ENCODE results near the gene LIPC.

Gene LIPC

DNA sequence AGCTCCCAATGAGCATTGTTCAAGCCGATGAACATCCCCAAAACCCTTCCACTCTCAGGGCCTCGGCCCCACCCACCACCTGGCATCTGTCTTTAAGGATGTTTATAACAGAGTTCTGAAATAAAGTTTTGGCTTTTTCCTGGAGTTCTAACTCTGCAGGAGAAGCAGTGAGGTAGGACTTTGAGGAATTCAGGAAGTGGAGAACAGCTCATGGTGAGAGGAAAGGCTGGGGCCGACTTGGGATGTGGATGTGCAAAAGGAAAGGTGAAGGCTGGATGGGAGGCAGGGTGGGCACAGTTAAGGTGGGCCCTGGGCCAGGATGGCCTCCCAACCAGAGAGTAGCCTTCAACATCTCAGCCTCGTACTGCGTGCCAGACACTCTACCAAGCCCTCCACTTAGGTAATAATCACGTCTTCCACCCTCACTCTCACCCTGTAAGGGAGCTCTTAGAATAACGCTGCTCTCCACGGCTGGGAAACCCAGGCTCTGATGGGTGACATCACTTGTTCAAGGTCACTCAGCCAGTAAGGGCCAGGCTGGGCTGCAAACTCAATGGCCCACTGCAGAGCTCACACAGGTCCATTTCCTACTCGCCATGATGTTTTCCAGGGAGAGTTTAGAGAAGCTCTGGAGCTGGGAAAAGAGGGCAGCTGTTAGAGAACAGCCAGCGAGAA is 28.5 kb downstream of the LIPC start:
- no peak for DNase-seq

DNA sequence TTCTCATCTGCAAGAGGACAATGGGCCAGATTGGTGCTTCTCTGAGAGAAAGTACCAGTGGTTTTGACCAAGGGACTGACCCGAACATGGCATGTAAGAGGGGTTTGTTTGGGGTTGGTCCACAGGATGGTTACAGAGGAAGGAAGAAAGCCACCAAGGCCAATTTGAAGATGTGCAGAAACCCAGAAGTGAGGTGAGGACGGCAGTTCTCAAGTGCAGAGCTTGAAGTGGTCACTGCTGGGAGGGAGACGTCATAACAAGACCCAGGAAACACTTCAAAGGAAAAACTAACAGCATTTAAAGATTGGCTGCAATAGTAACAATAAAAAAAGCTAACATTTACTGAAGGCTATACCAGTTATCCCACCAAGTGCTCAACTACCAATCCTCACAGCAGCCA is 29.1 kb downstream of the LIPC start:
- no peak for DNase-seq

GRCh38 chr15:58462547-58462946 is 30.8 kb downstream of the LIPC start:
- DNase-seq, result no peak

- no peak for DNase-seq
Measured at GRCh38 chr15:58462973-58463663, 31.3 kb downstream of the LIPC start.

- DNase-seq, result no peak
Measured at GRCh38 chr15:58463815-58464650, 32.2 kb downstream of the LIPC start.

DNA sequence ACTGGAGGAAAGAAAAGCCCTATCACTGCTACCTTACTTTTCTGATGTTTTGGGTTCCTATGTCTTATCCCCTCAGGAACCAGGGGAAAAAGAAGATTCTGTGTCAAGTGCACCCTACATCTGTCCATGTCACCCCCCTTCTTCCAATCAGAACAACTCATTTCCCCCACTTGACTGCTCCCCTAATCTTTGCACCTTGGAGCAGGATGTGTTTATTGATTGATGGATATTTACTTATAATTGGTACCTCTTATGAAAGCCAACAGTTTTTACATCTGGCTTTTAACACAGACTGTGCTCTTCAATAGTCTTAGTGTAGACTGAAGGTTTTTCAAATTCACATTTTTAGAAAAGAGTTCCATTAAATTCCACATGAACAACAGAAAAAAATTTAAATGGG is 33.3 kb downstream of the LIPC start:
- DNase-seq, result no peak

DNA sequence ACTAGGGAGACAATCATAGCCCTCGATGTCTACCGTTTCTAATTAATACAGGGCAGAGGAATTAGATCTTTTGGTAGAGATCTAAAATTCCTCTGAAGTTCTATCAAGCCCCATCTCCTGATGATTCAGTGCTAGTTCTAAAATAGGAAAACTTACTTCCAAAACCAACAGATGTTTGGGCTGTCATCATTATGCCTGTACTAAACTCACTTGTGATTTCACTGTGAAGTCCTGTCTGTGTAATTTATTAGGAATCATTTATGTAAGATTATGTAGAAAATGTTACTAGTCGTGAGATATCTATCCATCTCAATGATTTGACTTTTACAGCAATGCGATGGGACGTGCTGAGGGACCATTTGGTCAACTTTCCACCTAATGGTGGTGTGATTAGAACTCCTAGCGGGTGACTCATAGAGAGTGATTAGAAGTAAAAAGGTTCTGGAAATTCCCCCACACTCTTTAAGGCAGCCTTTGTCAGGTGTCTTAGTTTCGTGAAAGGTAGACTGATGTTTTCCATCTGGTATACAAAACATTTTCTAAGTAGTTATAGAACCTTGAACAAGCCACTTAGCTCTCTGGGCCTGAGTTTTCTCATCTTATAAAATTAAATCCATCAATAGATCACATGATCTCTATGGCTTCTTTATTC is 34.2 kb downstream of the LIPC start:
- no peak for DNase-seq

GRCh38 chr15:58466566-58466965 is 34.8 kb downstream of the LIPC start:
- DNase-seq, result no peak

GRCh38 chr15:58467121-58467721 is 35.4 kb downstream of the LIPC start:
- DNase-seq, result peak; percentile 49 to 84

DNA sequence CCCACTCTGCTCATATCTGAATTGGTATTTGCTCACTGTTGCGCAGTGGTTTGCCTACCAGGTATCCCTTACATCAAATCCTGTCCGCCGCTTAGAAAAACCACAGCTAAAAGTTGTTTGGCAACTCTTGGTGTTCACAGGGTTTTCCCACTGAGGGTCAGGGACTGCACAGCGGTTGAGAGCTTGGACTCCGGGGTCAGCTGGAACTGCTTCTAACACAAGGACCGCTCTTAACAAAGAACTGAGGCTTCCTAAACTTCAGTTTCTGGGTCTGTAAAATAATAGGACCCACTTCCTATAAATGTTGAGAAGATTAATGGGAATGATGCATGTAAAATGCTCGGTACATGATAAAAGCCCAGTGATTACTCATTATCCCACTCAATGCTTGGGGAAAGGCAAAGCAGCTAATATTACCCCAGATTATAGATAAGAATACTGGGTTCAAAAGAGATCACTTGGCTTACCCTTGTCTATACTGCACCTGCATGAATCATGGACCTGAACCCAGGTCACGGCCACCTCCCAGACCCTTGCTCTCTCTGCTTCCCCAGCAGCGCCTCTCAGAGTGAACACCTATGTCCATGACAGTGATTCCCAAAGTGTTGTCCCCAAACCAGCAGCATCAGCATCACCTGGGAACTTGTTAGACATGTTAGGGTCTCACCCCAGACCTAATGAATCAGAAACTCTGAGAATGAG is 36.1 kb downstream of the LIPC start:
- DNase-seq, result no peak

DNA sequence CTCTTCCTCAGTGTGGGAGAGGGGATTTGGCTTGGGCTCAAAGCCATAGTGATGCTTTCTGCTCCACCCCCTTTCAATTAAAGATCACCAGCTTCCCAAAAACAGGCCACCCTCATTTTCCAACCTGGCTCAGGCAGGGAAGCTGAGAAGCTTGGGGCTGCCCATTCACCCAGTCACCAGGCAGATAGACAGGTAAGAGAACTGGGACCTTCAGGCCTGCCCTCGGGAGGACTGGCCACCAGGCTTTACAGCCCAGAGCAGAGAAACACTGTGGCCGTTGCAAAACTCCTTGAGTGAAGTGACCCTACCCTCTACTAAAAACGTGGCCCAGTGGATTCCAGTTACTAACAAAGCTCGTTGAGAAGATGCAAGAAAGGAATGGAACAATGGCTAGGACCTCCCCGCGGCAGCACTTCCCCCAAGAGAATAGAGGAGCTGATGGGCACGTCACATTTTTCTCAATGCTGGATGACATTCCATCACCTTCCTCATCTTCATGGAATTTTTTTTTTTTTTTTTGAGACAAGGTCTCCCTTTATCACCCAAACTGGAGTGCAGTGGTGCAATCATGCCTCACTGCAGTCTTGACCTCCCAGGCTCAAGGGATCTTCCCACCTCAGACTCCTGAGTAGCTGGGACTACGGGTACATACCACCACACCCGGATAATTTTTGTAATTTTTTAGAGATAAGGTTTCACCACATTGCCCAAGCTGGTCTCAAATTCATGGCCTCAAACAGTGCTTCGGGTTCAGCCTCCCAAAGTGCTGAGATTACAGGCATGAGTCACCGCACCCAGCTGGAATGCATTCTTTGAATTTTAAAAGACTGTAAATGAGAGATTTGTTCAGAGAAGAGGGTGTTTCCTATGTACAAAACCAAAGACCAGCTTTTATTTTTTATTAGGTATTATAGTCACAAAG is 37.9 kb downstream of the LIPC start:
- DNase-seq, result peak in 1 of 2 experiments; percentile 33

DNA sequence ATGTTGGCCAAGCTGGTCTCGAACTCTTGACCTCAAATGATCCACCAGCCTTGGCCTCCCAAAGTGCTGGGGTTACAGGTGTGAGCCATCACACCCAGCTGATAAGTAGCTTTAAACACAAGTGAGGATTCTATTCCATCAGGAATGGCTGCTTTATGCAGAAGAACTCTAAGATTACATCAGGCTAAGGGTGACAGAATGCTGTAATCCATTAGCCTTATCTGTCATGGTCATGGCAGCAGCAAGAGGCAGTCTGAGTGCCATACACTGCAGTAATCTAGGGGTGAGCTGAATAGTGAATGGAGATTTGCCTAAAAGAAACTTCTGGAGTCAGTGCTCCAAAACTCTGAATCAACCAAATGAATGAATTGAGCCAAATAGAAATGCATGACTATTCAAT is 39.6 kb downstream of the LIPC start:
- peak in 1 of 2 experiments; percentile 29 for DNase-seq

- no peak for DNase-seq
Measured at GRCh38 chr15:58472221-58472620, 40.4 kb downstream of the LIPC start.

DNA sequence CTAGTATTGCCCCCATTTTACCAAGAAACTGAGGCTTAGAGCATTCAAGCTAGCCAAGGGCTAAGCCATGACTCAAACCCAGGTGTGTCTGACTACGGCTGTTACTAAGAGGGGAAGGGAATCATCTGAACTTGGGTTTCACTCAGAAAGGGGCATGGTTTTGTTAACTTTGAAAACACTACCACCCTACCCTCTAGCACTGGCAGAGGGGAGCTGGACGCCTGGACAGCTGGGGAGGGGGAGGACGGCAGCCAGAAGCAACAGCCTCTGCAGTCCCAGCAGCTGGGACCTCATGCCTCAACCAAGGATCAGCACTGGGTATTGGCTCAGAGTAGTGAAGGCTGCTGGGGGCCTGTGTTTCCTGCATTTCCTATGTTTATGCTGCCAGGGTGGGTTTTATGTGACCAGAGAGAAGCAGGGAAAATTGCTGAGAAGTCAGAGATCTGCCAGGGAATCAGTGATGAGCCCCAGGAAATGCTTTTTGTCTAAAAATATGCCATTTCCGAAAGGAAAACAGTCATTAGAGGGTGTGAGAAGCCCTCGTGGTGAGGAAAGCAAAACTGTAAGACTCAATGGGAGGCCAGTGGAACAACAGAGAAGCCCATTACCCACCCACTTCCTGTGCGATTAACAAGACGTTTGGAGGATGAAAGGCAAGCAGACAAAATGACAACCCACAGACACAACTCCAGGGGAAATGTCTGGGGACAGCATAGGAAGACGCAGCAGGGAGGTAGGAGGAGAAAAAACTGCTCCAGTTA is 41.2 kb downstream of the LIPC start:
- DNase-seq, result no peak

GRCh38 chr15:58473724-58474123 is 41.9 kb downstream of the LIPC start:
- no peak for DNase-seq

- no peak for DNase-seq
Measured at GRCh38 chr15:58474741-58475323, 43.0 kb downstream of the LIPC start.

DNA sequence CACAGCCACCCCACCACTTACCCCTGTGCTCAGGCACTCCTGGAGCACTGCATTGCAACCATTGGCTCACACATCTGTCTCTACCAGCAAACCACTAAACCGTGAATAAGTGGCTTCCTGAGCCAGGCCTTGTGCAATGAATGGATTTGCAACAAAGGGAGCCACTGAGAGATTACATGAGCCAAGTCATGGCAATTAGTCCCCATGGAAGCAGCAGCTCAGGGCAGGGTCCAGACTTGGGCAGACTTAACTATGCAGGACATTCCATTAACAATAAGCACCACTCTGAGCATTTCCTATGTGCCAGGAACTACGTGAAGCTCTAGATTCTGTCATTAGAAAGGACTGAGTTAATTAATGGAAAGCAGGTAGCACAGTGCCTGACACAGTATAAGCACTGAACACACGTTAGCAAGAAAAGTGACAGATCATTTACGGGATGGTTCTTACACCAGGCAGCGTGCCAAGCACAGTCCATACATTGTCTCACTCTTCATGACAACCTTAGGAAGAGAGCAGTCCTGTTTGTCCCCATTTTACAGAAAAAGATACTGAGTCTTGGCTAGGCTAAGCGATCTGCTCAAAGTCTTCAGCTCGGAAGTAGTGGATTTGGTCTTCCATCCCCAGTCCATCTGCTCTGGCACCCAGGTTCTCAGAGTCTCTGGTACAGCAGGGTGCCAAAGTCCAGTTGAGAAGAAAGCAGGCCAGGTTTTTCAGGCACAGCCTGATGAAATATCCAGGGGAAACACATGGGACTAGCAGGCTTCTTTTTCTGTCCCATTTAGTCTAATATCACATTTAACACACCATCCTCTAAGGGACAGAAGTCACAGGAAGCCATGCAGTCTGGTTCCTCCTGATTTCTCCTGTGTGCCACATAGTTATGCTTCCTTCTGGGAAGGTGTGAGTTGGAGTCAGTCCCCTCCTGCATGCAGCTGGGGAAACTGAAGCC is 44.1 kb downstream of the LIPC start:
- DNase-seq, result peak; percentile 84 to 94

DNA sequence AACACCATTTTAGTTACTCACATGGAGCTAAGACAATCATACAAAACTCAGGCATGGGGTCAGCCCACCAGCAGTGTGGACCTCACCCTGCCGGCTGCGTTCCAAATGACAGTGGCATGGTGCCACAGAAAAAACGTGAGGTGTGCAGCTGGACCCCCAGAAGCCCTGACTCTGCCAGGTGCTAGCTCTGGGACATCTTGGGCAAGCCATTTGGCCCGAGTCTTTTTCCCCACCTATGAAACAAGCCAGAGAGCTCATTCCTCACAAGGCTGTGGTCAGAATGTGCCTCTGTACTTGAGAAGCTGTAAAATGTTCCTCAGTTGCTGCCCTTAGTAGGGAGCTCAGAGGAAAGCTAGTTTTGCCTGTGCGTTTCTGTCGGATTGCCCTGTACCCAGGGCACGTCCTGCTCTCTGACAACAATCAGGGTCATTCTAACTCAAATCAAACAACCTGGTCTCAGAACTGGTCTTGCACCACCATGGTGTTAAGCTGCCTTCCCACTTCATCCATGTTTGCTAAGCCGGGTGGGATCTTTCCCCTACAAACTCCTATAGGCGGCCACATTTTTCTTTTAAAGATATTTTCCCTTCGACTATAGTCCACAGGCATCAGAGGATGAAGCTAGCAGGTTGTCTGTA is 44.9 kb downstream of the LIPC start:
- no peak for DNase-seq

Data from NCI-H524 (cell line).